ENCODE data around the gene NUBPL.
"Not testable (repeated sequence)": the region's sequence is repeated elsewhere in the genome, so short reads cannot be mapped to it uniquely, and the experiment has no call there.

NUBPL gene

DNA sequence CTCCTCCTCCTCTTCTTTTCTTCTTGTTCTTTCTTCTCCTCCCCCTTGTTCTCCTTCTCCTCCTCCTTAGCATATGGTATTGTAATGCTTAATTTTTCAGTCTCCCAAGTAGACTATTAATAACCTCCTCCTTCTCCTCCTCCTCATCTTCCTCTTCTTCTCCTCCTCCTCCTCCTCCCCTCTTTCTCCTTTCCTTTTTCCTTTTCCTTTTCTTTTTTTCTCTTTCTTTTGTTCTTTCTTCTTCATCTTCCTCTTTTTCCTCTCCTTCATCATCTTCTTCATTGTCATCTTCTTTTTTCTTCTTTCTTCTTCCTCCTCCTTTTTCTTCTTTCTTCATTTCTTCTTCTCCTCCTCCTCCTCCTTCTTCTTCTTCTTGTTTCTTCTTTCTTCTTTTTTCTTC lies 264.3 kb downstream of the NUBPL start:
- DNase-seq, result no peak

DNA sequence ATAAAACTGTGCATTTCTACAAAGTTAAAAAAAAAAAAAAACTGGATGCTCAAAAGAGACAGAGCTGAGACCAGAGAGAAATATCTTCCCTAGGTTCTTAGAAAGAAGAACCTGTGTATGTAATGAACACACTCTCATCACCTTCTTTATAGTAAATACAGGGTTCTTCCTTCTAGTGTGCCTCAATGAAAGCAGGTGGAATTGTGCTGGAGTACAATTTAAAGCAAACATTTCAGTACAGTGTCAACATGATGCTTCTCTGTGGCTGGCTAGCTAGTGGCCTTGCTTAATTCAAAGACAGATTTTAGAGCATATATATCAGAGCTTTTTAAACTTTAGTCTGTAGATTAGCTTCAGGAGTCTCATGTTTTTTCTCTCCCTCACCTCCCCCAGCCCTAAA lies 266.1 kb downstream of the NUBPL start:
- DNase-seq, result no peak

DNA sequence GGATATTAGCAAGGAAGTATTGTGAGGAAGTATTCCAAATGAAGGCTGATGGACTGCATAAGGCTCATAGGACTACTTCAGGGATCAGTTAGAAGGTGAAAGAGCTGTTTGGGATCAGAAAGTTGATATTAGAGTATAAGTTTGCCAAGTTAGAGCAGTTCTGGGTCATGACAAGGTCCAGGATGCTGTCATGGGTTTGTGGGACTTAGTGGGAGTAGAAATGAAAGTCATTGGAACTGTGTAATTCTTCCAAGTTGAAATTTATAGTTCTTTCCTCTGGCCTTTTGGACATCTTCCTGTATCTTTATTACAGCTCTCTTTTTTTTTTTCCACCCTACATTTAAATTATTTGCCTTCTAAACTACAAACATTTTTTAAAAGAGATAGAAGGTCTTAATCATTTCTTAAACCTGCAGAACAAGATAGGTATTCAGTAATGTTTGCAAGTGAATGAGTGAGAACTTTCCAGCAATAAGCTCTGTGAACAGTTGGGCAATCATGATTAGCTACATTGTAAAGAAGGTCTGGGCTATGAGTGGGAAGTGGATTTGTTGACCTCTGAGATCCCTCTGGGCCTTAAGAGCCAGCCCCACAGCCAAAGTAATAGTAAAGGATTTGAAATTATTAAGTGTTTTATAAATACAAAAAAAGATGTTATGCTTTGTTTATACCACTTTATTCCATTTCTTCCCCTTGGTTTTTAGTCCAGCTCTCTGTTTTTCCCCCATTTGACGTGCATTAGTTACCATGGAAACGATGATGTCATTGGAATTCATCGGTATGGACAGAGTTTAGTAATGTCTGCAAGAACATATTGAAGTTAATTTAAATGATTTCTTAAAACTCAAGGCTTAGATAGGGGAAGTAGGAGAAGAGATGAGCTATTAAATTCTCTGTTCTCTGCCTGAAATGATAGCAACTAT lies 268.0 kb downstream of the NUBPL start:
- no peak for DNase-seq

DNA sequence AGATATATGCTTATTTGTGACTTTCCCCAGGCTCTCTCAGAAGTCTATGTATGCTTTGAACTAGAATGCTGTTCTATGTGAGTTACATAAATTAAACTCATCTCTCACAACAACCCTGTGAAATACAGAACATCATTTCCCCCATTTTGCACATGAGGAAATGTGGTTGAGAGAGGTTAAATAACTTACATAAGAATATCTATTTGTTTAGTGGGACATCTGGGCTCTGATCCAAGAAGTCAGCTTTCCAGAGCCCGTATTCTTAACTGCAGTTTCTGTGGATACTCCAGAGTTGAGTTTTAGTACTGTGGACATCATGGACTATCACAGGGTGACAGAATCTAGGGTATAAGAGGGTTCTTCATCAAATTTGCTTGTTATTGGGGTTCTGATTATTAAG lies 273.4 kb downstream of the NUBPL start:
- no peak for DNase-seq

DNA sequence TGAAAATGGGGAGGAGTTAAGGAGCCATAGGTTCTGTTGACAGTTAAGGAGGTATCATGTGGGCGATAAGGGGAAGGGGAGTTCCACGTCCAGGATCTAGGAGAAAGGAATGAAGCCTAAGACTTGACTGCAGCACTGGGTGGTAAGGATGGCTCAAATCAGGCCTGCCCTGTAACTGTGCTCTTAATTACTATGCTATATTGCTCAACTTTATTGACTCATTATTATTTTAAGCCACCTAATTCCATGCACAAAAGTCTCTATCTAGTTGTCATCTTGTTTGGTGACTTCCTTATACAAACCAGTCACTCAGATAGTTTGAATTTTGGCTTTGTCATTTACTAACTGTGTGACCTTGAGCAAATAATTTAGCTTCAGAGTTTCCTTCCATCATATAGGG lies 273.8 kb downstream of the NUBPL start:
- DNase-seq, result no peak

DNA sequence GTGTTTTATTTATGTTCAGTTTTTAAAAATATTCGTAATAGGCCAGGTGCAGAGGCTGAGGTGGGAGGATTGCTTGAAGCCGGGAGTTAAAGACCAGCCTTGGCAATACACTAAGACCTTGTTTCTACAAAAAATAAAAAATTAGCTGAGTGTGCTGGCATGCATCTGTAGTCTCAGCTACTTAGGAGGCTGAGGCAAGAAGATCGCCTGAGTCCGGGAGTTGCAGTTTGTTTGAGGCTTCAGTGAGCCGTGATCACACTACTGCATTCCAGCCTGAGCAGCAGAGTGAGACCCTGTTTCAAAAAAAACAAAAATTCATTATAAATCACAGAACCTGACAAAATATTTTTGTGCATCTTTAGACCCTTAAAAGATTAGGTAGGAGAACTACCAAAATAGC lies 275.8 kb downstream of the NUBPL start:
- no peak for DNase-seq

DNA sequence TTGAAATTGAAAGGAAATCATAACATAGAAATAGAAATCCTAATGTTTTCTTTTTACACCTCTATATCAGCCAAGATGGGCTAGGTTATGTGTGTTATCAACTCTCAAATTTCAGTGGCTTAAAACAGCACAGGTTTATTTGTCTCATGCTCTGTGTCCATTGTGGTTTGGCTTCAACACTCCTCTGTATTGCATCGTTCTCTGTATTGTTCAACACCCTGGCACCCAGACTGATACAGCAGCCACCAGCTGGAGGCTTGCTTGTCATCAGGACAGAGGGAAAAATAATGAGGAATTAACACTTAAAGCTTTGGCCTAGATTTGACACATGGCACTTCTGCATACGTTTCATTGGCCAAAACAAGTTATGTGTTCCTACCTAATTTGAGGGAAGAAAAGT lies 281.7 kb downstream of the NUBPL start:
- no peak for DNase-seq

DNA sequence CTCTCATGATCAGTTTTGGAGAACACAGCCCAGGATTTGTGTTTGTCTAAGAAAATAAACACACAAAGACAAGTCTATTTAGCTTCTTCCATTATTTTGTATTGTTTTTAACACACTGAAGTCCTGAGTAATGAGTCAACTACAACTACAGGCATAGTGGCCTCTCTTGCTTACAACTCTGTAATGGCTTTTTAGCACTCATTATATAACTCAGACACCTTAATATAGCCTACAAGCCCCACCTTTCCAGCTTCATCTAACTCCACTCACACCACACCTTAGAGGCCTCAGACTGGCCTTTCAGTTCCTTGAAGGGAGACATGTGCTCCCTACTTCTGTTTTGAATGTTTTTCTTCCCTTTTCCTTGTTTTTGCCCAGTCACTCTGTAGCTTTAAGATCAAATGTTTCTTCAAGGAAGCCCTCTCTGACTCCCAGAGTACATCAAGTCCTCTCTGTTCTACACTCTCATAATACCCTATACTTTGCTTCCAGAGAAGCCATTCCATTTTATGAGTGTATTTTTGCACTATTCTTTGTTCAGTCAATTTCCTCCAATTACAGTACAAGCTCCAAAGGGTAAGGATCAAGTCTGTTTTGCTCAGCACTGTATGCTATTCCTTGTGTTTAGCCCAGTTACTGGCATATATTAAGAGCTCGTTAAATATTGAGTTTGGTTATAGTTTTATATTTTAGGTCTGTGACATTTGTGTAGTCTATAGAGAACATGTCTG lies 282.3 kb downstream of the NUBPL start:
- no peak for DNase-seq

DNA sequence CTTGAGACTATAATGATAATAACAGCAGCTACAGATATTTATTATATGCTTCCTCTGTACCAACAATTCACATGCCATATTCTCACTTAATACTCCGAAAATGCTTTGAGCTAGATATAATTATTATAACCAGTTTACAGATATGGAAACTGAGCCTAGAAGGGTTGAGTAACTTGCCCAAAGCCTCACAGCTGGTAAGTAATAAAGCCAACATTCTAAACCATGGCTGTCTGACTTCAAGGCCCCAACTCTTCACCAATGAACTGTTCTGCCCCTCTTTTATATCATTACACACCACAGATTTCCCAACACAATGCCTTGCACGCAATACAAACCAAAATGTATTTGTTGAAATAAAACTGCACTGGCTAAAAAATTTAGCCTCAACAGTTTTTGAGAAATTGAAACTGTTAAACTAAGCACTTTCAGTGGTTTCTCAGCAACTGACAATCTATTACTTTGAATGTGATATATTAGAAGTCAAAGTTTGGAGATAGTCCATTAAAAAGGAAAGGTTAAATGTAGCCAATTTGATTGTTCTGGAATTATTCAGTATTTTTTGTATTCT lies 293.4 kb downstream of the NUBPL start:
- no peak for DNase-seq

DNA sequence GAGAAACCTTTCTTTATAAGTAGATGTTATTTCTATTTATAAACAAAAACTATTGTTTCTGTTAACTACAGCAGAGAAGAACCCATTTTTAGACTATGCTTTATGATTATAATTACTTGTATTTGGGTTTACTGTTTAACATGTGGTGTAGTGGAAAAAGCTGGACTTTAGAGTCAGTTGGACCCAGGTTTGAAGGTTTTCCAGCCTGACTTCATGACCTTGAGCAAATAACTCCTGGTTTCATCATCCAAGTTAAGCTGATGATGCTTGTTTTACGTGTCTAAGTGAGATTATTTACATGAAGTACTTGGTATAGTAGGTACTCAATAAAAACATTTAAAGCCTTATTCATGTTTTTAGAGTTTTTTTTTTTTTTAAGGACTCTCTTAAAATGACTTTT lies 294.1 kb downstream of the NUBPL start:
- DNase-seq, result no peak

DNA sequence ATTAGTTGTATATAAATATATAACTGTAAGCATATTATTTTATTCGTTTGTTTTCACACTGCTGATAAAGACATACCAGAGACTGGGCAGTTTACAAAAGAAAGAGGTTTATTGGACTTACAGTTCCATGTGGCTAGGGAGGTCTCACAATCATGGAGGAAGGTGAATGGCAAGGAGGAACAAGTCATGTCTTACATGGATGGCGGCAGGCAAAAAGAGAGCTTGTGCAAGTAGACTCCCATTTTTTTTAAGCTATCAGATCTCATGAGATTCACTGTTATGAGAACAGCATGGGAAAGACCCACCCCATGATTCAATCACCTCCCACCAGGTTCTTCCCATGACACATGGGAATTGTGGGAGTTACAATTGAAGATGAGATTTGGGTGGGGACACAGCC lies 294.8 kb downstream of the NUBPL start:
- DNase-seq, result not testable (repeated sequence)

DNA sequence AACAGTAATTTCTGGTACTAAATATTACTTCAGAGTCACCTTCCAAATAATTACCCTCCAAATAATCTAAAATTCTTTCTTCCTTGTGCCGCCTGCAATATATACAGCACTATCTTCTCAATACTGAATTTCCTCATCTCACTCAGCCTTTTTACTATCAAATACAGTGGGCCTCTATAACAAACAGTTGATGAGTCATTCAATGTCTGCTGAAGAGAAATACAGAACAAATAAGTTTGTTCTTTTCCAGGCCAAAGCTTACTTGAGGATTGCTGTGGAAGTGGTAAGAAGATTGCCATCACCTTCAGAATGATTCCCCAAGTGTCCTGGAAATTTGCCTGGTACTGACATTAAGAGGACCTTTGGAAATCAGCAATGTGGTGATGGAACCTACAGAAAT lies 297.7 kb downstream of the NUBPL start:
- no peak for DNase-seq

DNA sequence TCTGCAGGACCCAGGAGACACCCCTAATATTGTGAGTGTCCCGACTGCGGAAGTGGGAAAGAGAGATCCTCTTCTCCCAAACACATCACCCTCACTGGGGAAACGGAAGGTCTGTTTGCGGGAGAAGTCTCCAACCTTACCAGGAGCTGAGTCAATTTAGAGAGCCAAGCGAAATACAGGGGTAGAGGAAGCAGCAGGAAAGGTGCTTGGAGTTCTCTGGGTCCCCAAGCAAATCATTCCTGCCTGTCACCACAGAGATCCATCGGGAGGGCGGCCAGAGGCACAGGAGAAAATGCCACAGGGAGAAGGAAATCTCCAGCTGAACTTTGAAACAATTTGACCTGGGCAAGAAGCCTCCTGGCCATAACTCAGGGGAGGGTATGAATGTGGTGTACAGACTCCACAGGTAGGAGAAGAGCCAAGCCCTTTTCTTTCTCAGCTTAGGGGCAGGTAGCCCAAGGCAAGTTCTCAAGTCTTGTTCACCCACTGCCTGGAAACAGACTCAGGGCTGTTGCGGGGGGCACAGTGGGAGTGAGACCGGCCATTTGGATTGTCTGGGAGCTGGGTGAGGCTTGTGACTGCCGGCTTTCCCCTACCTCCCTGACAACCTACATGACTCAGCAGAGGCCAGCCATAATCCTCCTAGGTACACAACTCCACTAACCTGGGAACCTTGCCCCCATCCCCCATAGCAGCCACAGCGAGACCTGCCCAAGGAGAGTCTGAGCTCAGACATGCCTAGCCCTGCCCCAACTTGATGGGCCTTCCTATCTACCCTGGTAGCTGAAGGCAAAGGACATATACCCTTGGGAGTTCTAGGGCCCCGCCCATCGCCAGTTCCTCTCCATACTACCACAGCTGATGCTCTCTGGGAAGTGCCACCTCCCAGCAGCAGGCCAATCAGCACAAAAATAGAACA lies 304.0 kb downstream of the NUBPL start:
- DNase-seq, result no peak

DNA sequence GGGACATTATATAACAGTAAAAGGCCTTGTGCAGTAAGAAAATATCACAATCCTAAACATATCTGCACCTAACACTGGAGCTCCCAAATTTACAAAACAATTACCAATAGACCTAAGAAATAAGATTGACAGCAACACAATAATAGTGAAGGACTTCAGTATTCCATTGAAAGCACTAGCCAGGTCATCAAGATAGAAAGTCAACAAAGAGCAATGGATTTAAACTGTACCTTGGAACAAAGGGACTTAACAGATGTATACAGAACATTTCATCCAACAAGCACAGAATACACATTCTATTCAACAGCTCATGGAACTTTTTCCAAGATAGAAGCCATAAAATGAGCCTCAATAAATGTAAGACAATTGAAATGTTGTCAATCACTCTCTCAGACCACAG lies 306.4 kb downstream of the NUBPL start:
- DNase-seq, result no peak

DNA sequence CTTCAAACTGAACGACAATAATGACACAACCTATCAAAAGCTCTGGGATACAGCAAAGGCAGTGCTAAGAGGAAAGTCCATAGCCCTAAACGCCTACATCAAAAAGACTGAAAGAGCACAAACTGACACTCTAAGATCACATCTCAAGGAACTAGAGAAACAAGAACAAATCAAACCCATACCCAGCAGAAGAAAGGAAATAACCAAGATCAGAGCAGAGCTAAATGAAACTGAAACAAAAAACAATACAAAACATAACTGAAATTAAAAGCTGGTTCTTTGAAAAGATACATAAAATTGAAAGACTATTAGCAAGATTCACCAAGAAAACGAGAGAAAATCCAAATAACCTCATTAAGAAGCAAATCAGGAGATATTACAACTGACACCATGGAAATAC lies 306.9 kb downstream of the NUBPL start:
- DNase-seq, result not testable (repeated sequence)

DNA sequence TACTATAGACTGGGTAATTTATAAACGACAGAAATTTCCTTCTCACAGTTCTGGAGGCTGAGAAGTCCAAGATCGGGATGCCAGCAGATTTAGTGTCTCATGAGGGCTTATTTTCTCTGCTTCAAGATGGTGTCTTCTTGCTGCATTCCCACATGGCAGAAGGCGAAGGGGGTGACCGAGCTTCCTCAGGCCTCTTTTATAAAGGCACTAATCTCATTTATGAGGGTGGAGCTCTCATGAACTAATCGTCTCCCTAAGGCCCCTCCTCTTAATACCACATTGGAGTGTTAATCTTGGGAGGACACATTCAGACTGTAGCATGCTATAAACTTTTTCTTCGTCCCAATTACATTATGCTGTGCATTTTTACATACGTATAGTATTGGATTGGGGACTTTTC lies 315.5 kb downstream of the NUBPL start:
- no peak for DNase-seq

DNA sequence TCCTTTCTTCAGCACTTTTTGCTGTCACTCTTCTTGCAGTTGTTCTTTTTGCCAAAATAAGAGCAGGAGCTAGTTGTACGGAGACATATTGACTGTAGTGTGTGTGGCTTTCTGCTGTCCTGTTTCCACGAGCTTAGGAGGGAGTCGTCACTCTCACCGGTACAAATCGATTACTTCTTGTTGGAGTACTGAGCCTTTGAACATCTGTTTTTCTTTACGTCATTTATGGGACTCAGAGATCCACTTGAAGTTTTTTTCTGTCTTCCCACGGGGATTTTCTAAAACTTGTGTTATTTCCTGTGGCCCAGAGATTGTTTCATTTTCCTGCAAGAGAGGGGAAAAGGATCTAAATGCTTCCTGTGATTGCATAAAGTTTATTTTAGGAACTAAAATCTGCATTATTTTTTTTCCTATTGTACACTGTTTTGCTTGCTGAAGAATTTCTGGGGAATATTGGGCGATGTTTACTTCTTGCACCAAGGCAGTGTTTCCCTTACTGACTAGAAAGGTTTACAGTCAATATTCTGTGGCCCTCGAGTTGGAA lies 316.1 kb downstream of the NUBPL start:
- DNase-seq, result no peak

DNA sequence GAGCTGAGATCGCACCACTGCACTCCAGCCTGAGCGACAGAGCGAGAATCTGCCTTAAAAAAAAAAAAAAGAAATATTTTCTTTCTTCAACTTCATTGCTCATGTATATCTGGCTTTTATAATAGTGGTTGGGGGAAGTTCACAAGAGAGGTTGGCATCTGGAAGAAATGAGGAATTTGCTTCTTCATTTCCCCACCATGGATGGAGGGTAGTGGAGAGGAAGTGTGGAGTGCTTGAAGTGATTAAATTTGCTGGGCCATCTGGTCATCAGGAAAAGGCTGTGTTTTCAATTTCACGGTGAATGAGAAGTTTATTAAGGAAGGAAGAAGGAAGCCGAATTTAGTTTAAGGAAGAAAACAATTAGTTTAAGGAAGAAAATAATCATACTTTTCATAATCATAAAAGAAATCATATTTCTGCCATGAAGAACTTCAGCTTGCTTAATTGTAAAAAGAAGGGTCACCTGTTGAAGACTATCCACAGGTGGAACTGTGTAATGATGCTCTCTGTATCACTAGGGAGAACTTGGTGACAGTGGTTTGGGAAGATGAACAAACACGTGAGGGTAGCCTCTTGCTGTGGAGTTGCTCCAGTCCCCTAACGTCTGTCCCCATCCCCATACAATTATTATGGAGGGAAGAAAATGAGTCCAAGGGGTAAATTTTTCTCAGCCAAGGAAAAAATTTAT lies 318.6 kb downstream of the NUBPL start:
- no peak for DNase-seq

DNA sequence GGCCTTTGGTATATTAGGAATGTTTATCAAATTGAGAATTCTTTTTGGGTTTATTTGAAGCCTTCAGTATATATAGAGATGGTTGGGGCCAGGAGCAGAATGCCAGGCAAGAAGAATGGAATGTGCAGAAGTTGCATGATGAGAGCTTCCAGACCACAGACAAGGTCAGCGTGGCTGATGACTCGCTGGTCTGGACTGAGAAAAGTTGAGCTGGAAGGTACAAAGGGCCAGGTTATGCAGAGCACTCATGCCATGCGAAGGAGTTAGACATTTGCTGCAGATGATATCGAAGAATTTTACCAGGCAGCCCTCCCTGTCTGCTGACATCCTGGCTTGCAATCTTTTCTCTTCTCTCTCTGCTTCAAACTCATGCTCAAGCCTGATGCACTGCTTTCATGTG lies 319.7 kb downstream of the NUBPL start:
- peak; percentile 62 for DNase-seq

DNA sequence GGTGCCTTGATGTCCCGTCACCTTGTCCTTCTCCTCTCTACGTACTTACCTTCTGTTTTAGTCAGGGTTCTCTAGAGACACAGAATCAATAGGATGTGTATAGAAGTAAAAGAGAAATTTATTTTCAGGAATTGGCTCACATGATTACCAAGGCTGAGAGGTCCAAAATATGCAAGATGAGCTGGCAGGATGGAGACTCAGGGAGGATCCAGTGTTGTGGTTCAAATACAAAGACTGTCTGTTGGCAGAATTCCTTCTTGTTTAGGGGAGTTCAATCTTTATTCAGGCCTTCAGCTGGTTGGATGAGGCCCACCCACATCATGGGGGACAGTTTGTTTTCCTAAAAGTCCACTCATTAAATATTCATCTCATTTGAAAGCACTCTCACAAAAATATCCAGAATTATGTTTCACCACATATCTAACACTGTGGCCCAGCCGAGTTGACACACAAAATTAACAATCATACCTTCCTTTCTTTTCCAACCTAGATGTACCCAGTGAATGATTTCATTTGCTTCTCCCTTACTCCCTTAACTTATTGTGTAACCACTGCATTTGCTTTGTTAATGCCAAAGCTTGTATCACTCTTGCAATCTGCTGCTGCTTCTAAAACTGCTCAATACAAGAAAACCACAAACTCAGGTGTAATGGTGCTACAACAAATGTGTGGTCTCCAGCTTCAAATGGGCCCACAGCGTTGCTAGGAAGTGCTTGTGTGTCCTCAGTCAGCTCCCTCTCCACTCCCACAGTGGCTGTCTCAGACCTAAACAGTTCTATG lies 320.5 kb downstream of the NUBPL start:
- no peak for DNase-seq

DNA sequence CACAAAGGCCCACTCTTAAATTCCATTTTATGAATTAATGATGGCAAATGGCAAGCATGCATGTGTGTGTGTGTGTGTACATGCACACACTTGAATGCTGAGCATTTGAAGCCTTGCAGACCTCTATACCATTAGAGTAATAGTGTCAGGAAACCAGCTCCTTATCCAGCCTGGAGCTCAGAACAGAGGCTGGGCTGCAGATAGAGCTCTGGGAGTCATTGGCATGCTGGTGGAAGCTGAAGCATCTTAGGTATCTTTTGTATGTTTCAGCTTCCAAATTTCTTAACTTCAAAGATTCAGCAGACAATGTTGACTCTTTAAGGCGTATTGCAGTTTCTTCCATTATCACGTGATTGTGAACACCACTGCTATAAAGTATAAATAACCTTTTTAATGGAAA lies 323.0 kb downstream of the NUBPL start:
- DNase-seq, result no peak

All from T1000 (cell line).